CD4-positive, alpha-beta T cell treated with Interleukin-17A for 1 hour (primary cell): ENCODE measurements around the gene SCAMP5.
A peak's percentile ranks its signal among the peaks of the same experiment; 100 is the strongest.

ENCODE experiments used
- DNase-seq: peaks from one replicate; pipeline ENCODE4 v3.0.0-alpha.2; 2020

SCAMP5 gene

DNA sequence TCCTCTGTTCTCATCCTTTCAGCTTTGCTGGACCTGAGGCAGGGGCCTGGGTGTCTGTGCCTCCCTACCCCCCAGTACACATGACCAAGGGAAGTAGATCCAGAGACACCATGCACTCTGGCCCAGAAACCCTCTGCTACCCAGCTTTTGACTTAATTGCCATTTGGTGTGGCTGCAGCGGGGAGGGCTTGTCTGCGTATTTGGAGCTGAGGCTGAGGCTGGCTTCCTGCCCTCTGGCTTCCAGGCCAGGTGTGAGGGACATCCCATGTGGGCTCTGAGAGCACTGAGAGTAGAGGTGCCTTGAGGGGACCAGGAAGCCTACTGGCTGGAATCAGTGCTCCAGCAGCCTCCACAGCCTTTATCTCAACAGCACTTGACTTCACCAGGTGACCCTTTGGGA, 54.9 kb downstream of the SCAMP5 start:
- no peak for DNase-seq

DNA sequence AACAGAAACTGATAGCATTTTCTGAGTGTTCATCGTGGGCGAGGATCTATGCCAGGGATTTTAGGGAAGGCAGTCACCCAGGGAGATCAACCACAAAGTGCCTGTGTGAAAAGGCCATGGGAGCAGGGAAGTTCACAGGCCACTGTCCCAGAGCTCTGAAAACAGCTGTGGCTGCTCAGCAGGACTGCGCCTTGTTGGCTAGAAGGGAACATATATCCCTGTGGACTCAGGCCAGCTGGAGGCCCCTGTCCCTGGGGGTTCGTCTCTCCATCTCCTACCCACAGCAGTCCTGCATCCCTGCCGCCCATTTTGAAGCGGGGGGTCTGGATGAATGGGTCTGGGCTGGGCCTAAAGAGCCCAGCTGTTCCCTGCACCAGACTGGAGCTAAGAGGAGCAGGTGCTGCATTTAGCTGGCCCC, 55.8 kb downstream of the SCAMP5 start:
- DNase-seq, result no peak

DNA sequence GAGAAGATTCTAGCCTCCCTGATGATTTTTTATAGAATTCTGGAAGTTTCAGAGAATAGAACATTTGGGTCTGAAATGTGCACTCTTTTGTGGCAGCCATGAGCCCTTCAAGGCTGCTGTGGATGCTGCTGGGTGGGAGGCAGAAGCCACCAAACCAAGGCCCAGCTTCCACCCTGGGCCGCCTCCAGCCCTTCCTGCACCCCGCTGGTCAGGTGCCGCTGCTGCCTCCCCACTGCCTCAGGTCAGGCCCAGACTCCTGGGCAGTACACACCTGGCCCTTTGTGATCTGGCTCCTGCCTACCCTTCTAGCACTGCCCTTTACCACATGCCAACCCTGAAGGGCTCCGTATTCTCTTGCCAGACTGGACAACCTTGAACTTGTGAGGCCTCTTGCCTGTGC, 56.3 kb downstream of the SCAMP5 start:
- DNase-seq, result no peak

DNA sequence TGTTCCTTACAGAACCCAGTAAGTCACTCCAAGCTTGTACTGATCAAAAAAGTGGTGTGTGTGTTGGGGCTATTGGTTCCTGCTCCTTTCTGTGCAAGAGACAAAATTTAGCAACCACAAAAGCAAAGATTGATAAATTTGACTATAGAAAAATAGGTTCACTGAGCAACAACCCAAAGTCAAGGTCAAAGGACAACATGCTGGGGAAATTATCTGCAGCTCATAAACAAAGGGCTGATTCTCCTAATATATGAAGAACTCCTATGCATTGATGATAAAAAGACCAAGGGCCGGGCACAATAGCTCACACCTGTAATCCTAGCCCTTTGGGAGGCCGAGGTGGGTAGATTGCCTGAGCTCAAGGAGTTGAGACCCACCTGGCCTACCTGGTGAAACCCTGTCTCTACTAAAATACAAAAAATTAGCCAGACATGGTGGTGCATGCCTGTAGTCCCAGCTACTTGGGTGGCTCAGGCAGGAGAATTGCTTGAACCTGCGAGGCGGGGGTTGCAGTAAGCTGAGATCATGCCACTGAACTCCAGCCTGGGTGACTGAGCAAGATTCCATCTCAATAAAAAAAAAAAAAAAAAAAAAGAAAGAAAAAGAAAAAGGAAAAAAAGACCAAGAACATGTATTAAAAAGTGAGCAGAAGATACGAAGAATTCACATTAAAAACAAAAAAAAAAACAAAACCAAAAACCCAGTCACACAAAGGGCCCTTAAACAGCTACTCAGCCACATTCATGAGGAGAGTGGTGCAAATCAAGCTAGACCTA, 57.8 kb downstream of the SCAMP5 start:
- DNase-seq, result no peak

DNA sequence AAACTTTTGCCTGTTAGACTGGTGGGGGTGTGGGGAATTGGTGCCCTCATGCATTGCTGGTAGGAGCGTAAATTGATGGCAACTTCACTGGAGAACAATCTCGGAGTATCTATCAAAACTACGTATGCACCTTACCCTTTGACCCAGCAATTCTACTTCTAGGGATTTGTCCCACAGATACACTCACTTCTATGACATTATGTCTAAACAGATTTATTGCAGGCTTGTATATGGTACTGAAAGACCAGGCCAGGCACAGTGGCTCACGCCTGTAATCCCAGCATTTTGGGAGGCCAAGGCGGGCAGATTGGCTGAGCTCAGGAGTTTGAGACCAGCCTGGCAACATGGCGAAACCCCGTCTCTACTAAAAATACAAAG, 58.4 kb downstream of the SCAMP5 start:
- no peak for DNase-seq

DNA sequence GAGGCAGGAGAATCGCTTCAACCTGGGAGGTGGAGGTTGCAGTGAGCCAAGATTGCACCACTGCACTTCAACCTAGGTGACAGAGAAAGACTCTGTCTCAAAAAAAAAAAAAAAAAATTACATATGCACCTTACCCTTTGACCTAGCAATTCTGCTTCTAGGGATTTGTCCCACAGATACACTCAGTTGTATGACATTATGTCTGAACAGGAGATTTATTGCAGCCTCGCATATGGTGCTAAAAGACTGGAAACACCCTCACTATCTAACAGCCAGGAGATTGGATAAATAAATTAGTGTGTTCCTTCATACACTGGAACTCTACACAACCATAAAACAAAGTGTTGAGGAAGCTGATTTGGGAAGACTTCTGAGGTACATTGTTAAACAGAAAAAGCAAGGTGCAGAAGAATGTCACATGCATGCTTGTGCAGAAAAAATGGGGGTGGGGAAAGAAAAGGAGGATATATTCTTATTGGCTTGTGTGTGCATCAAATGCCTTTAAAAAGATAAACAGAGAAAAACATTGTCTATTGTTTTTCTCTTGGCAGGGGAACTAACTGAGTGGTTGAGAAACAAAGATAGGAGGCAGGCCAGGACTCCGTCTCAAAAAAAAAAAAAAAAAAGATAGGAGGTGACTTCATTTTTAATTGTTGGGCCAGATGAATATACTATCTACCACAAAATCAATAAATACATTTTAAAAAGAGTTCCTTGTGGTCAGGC, 59.0 kb downstream of the SCAMP5 start:
- DNase-seq, result no peak

DNA sequence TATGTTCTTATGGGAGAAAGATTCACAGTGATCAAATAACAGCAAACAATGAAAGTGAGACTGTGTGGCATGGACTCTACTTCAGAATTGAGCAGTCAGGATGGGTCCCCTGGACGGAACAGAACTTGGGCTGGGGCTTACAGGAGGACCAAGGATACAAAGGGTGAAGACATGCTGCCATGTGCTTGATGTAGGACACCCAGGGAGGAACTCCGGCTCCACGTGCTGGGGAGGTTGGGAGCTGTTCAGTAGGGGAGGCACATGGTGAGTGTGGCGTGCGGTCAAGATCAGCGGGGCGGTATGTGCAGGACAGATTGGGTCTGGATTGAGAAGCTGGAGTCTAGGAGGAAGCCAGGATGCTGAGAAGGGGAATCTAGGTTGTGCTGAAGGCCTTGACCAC, 60.7 kb downstream of the SCAMP5 start:
- DNase-seq, result no peak

GRCh38 chr15:75058127-75058905, 63.0 kb downstream of the SCAMP5 start:
- DNase-seq, result no peak

- DNase-seq, result no peak
Measured at GRCh38 chr15:75059607-75060006, 64.2 kb downstream of the SCAMP5 start.

DNA sequence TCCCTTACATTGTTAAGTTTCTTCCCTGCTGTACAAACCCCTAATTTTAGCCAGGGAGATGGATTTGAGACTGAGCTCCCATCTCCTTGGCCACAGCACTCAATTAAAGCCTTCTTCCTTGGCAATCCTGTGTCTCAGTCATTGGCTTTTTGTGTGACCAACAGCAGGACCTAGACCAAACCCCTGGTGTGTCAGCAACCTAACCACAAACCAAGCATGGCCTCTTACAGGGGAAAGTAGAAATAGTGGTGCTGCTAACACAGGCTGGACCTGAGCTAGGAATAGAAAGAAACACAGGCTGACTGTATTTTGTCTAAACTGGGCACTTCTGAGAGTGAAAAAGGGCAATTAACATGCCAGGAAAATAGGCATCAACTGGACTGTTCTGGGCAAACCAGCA, 65.9 kb downstream of the SCAMP5 start:
- DNase-seq, result no peak

DNA sequence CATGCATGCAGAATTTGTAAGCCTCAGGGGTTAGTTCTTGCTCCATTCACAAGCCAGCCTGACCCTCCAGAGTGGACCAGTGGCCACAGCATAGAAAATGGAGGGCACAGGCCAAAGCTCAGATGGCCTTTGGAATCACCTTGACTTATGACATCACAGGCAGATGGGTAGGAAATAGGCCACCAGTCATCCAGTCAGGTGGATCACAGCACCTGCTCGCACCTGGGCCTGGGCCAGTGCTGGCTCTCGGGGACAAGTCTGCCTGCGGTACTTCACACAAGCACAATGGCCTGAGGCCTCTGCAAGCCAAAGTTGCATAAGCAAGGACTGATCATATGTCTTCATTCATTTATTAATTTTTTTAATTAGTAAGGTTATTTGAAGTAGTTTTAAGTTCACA, 67.3 kb downstream of the SCAMP5 start:
- no peak for DNase-seq

GRCh38 chr15:75063338-75063737, 68.0 kb downstream of the SCAMP5 start:
- no peak for DNase-seq

- DNase-seq, result no peak
Measured at GRCh38 chr15:75063889-75064288, 68.5 kb downstream of the SCAMP5 start.

DNA sequence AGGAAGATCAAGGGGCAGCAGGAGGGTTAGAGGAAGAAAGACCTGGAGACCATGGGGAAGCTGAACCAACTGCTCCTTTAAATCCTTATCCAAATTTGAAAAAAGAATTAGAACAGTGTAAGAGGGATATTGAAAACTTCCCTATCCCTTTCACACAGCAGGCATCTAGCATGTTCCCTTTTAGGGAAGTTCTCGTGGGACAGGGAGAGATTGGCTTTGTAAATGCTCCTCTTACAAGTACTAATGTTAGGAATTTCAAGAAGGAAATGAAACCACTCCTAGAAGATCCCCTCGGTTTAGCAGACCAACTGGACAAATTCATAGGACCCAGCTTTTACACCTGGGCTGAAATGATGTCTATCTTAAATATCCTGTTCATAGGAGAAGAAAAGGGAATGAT, 69.5 kb downstream of the SCAMP5 start:
- DNase-seq, result no peak

GRCh38 chr15:75065467-75065850, 70.1 kb downstream of the SCAMP5 start:
- DNase-seq, result no peak

DNA sequence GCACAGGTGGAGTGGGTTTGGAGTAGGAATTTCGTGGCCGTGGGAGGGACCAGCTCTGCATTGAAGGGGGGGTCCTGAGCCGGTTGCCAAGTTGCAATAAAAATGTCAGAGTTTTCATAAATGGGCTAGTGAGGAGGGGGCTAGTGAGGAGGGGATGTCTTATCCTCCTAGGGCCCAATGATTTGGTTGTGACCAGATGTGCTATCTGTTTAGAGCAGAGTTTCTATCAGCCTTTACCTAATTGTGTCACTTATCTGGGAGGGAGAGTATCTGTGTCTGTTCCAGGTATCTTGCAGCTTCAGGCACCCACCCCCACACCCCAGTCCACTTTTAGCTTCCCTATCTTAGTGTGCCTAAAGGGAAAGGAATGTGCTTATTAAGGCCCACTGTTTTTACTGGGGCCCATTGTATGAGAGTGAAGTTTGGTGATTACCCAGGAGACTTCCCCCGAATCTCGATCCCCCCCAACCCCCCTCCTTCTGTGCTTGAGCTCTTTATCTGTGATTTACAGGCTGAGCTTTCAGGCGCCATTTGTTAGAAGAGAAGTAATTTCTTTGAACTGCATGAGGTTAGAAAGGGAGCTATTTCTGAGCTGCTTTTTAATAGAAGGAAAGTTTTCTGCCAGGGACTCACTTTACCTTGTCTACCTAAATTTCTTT, 70.6 kb downstream of the SCAMP5 start:
- DNase-seq, result no peak

GRCh38 chr15:75067123-75067830, 71.9 kb downstream of the SCAMP5 start:
- peak; percentile 44 for DNase-seq

DNA sequence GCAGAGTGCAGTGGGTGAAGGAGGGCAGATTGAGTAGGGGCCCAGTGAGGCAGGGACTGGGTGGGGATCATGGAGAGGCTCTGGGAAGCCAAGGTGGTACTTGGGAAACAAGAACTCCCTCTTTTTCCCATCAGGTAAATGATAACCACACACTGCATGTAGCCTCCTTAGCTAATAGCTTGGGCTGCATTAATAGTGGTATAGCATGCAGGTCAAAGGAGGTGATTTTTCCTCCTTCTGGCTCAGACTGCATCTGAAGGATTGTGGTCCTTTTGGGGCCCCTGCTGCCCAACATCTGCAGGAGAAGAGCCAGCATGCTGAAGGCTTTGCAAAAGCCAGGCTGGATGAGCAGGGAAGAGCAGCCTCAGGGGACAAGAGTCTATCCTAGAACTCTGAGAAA, 73.4 kb downstream of the SCAMP5 start:
- no peak for DNase-seq

- DNase-seq, result peak; percentile 35
Measured at GRCh38 chr15:75069301-75069925, 74.0 kb downstream of the SCAMP5 start.

GRCh38 chr15:75070674-75071073, 75.3 kb downstream of the SCAMP5 start:
- no peak for DNase-seq
